Measurements from ENCODE around the gene KRTAP5-5. TPM values are rescaled to one million over a fixed set of nuclear protein-coding genes. Genes with fewer than 3 reads are reported as not detected.

Gene KRTAP5-5
- polyA plus RNA-seq, 1 donor (not counting 4 experiments of a cell fraction or from before 2014, with no cell fraction given): not detected

- dilution Hi-C loops (cut with MboI; ENCODE audit: extremely low pct_ligation_motif_present, low sequenced_read_pairs): no loop called here
- DNase-seq (ENCODE audit: low read depth, low spot score) (no peak), FAIRE-seq (no peak)
- Histone ChIP-seq H3K79me2 (ENCODE audit: control insufficient read depth, insufficient read depth, low read length) (no peaks in the 10 kb centered on the region), H4K20me1 (ENCODE audit: control insufficient read depth, extremely low read depth, insufficient read depth, low read length) (no peaks in the 10 kb centered on the region), H3K9me3 (ENCODE audit: control insufficient read depth, low read depth, low read length) (no peaks in the 10 kb centered on the region), H3K27me3 (ENCODE audit: control insufficient read depth, extremely low read depth, insufficient read depth, low read length) (no peaks in the 10 kb centered on the region), H3K4me1 (ENCODE audit: control insufficient read depth, extremely low read depth, insufficient read depth, low read length) (peaks cover 18% of the 10 kb centered on the region), H3K4me2 (ENCODE audit: control insufficient read depth, extremely low read depth, insufficient read depth, low read depth, low read length) (no peak overlapping the region), H3K9me1 (ENCODE audit: control insufficient read depth, extremely low read depth, insufficient read depth, low read length) (no peaks in the 10 kb centered on the region), H3K36me3 (ENCODE audit: control insufficient read depth in 2 of 2, extremely low read depth in 1 of 2, insufficient read depth in 2 of 2, low read length in 2 of 2) (no peaks in the 10 kb centered on the region), H3K9ac (ENCODE audit: control insufficient read depth, extremely low read depth, insufficient read depth, low read length) (no peak overlapping the region), H3K4me3 (ENCODE audit: control insufficient read depth in 2 of 3, extremely low read depth in 1 of 3, insufficient read depth in 2 of 3, low read depth in 1 of 3, low read length in 3 of 3) (no peak overlapping the region), H3K27ac (ENCODE audit: control insufficient read depth, insufficient read depth, low read length) (no peak overlapping the region), H2AFZ (ENCODE audit: control insufficient read depth, low read length) (no peak overlapping the region)
- no peak for TF ChIP-seq CTCF (optimal IDR thresholded peaks at IDR 0.05 in 1 of 3, IDR thresholded peaks at IDR 0.05 in 1 of 3, conservative IDR thresholded peaks at IDR 0.05 in 1 of 3; ENCODE audit: extremely low read depth in 1 of 3, insufficient read depth in 2 of 3, low read length in 3 of 3)
- TF ChIP-seq EZH2 (IDR thresholded peaks at IDR 0.05; ENCODE audit: low read length): no peak
Observed at GRCh38 chr11:1652442-1652770, 22.8 kb downstream of the KRTAP5-5 start.

- Histone ChIP-seq H3K9ac (ENCODE audit: control insufficient read depth, extremely low read depth, insufficient read depth, low read length) (no peak overlapping the region), H3K9me3 (ENCODE audit: control insufficient read depth, low read depth, low read length) (no peaks in the 10 kb centered on the region), H3K4me1 (ENCODE audit: control insufficient read depth, extremely low read depth, insufficient read depth, low read length) (peaks cover 18% of the 10 kb centered on the region), H3K27me3 (ENCODE audit: control insufficient read depth, extremely low read depth, insufficient read depth, low read length) (no peaks in the 10 kb centered on the region), H3K4me2 (ENCODE audit: control insufficient read depth, extremely low read depth, insufficient read depth, low read depth, low read length) (no peak overlapping the region), H3K79me2 (ENCODE audit: control insufficient read depth, insufficient read depth, low read length) (no peaks in the 10 kb centered on the region), H3K4me3 (ENCODE audit: control insufficient read depth in 2 of 3, extremely low read depth in 1 of 3, insufficient read depth in 2 of 3, low read depth in 1 of 3, low read length in 3 of 3) (no peak overlapping the region), H3K9me1 (ENCODE audit: control insufficient read depth, extremely low read depth, insufficient read depth, low read length) (no peaks in the 10 kb centered on the region), H3K36me3 (ENCODE audit: control insufficient read depth in 2 of 2, extremely low read depth in 1 of 2, insufficient read depth in 2 of 2, low read length in 2 of 2) (no peaks in the 10 kb centered on the region), H2AFZ (ENCODE audit: control insufficient read depth, low read length) (no peak overlapping the region), H4K20me1 (ENCODE audit: control insufficient read depth, extremely low read depth, insufficient read depth, low read length) (no peaks in the 10 kb centered on the region), H3K27ac (ENCODE audit: control insufficient read depth, insufficient read depth, low read length) (no peak overlapping the region)
- dilution Hi-C loops (cut with MboI; ENCODE audit: extremely low pct_ligation_motif_present, low sequenced_read_pairs): no loop called here
- TF ChIP-seq CTCF (optimal IDR thresholded peaks at IDR 0.05 in 1 of 3, IDR thresholded peaks at IDR 0.05 in 1 of 3, conservative IDR thresholded peaks at IDR 0.05 in 1 of 3; ENCODE audit: extremely low read depth in 1 of 3, insufficient read depth in 2 of 3, low read length in 3 of 3) (peak; percentile 84 to 91 (median 84)), EZH2 (IDR thresholded peaks at IDR 0.05; ENCODE audit: low read length) (no peak)
- FAIRE-seq (peak; percentile 17), DNase-seq (ENCODE audit: low read depth, low spot score) (no peak)
Observed at GRCh38 chr11:1652771-1653540, 23.4 kb downstream of the KRTAP5-5 start.
